Prostate gland (tissue), 2 donors: Measurements from ENCODE around the gene VPS13D. TPM values are rescaled to one million over a fixed set of nuclear protein-coding genes. Genes with fewer than 3 reads are reported as not detected.

ENCODE experiments used
- DNase-seq: peaks from one replicate; pipeline ENCODE4 v3.0.0-alpha.2; 2019; ENCODE audit warnings: low spot score
- H3K27ac ChIP-seq, 2 donors: fragments of 200-600 bp; sonication (generic); 2 replicates each; pipeline ENCODE4 v1.5.1; 2017 to 2019
- H3K27me3 ChIP-seq: fragments of 200-600 bp; sonication (generic); replicated peaks from 2 replicates; pipeline ENCODE4 v1.5.1; 2019; ENCODE audit not compliant: insufficient read depth
- H3K36me3 ChIP-seq, 2 donors: fragments of 200-600 bp; sonication (generic); 1 replicate in 1 of 2; 2 replicates in 1 of 2; pipeline versions ENCODE4 v1.5.1 to v1.8.1; 2017 to 2019
- H3K4me1 ChIP-seq: fragments of 200-600 bp; sonication (generic); replicated peaks from 2 replicates; pipeline ENCODE4 v1.5.1; 2019
- H3K4me3 ChIP-seq, 2 donors: fragments of 200-600 bp; sonication (generic); 2 replicates each; pipeline ENCODE4 v1.5.1; 2017 to 2019
- H3K9me3 ChIP-seq: fragments of 200-600 bp; sonication (generic); 2 replicates; pipeline ENCODE4 v1.5.1; 2017
- CTCF ChIP-seq, 4 experiments: fragments of 200-600 bp in 2 of 4; fragments of 450-650 bp in 2 of 4; sonication (generic) in 2 of 4; IDR thresholded peaks; 1 replicate in 3 of 4; 2 replicates in 1 of 4; pipeline ENCODE4 v1.5.1; 2016 to 2019; ENCODE audit warnings: antibody characterized with exemption in 4 of 4, mild to moderate bottlenecking in 2 of 4, moderate library complexity in 2 of 4
- POLR2A ChIP-seq: fragments of 450-650 bp; IDR thresholded peaks from one replicate; pipeline ENCODE4 v1.6.1; 2016; ENCODE audit warnings: antibody characterized with exemption, mild to moderate bottlenecking
- POLR2AphosphoS5 ChIP-seq: sonication (generic); formaldehyde crosslinking; IDR thresholded peaks from one replicate; pipeline ENCODE4 v1.6.1; 2017; ENCODE audit warnings: antibody characterized with exemption
- WGBS: methylation state at CpG from one replicate; pipeline ENCODE4 v1.1.5; 2018; 5-methylcytosine and 5-hydroxymethylcytosine counted together
- intact Hi-C: fragments of 100-400 bp; cut with DNase I; formaldehyde crosslinking; loops from one replicate; pipeline ENCODE4 v1.14.2; 2022
- total RNA-seq, 2 donors: library from RNA; depleted of rRNA; stranded (reverse); fragments of >200 nt; gene quantifications; one replicate each; pipeline ENCODE4 v1.1.0, GENCODE V29; 2016

The VPS13D gene
- total RNA-seq, 2 donors from 2014 or later = 60.7 to 80.8 TPM

GRCh38 chr1:12436817-12437599 is 207.2 kb downstream of the VPS13D start:
- H3K4me3 ChIP-seq = no peak overlapping the region
- no peak for TF ChIP-seq POLR2A
- no peak for TF ChIP-seq CTCF (IDR thresholded peaks at IDR 0.05)
- TF ChIP-seq POLR2AphosphoS5 = no peak
- H3K27me3 ChIP-seq = no peaks in the 10 kb centered on the region
- 82% methylated on average over 12 of the region's 12 CpGs for WGBS
- no peak for DNase-seq
- peak overlapping the region in 1 of 2 donors; percentile 33 for H3K27ac ChIP-seq
- intact Hi-C loops = no loop called here
- H3K9me3 ChIP-seq = no peaks in the 10 kb centered on the region
- H3K4me1 ChIP-seq = peaks cover 14% of the 10 kb centered on the region
- H3K36me3 ChIP-seq = no peaks in the 10 kb centered on the region

GRCh38 chr1:12437629-12438028 is 207.8 kb downstream of the VPS13D start:
- intact Hi-C loops = no loop called here
- H3K4me3 ChIP-seq = no peak overlapping the region
- H3K27me3 ChIP-seq = no peaks in the 10 kb centered on the region
- WGBS = 77% methylated on average over 2 of the region's 2 CpGs
- DNase-seq = no peak
- no peak for TF ChIP-seq POLR2A
- TF ChIP-seq POLR2AphosphoS5 = no peak
- no peak for TF ChIP-seq CTCF (IDR thresholded peaks at IDR 0.05)
- no peaks in the 10 kb centered on the region for H3K9me3 ChIP-seq
- H3K27ac ChIP-seq = peak overlapping the region in 1 of 2 donors; percentile 33
- peaks cover 14% of the 10 kb centered on the region for H3K4me1 ChIP-seq
- no peaks in the 10 kb centered on the region for H3K36me3 ChIP-seq

- intact Hi-C loops = no loop called here
Observed at GRCh38 chr1:12438349-12438924, 208.6 kb downstream of the VPS13D start.

GRCh38 chr1:12439073-12439472 is 209.2 kb downstream of the VPS13D start:
- Histone ChIP-seq H3K36me3 (no peaks in the 10 kb centered on the region), H3K4me3 (no peak overlapping the region), H3K27ac (peak overlapping the region; percentile 21 to 37), H3K9me3 (no peaks in the 10 kb centered on the region), H3K27me3 (no peaks in the 10 kb centered on the region), H3K4me1 (peaks cover 4% of the 10 kb centered on the region)
- WGBS = 54% methylated on average over 5 of the region's 5 CpGs
- no peak for DNase-seq
- intact Hi-C loops = no loop called here
- TF ChIP-seq POLR2A (no peak), POLR2AphosphoS5 (peak; percentile 30)

More at GRCh38 chr1:12438349-12438924, 208.6 kb downstream of the VPS13D start:
- Histone ChIP-seq H3K27me3 (no peaks in the 10 kb centered on the region), H3K36me3 (no peaks in the 10 kb centered on the region), H3K9me3 (no peaks in the 10 kb centered on the region), H3K4me1 (peaks cover 11% of the 10 kb centered on the region), H3K4me3 (no peak overlapping the region), H3K27ac (peak overlapping the region; percentile 21 to 37)
- TF ChIP-seq CTCF (IDR thresholded peaks at IDR 0.05) = no peak
- TF ChIP-seq POLR2A = no peak
- no peak for TF ChIP-seq POLR2AphosphoS5
- WGBS = 59% methylated on average over 7 of the region's 7 CpGs
- no peak for DNase-seq

GRCh38 chr1:12441414-12442105 is 211.7 kb downstream of the VPS13D start:
- TF ChIP-seq CTCF (IDR thresholded peaks at IDR 0.05) = no peak
- no peak for TF ChIP-seq POLR2AphosphoS5
- TF ChIP-seq POLR2A = no peak
- H3K27me3 ChIP-seq = no peaks in the 10 kb centered on the region
- DNase-seq = no peak
- H3K27ac ChIP-seq = no peak overlapping the region
- intact Hi-C loops = no loop called here
- no peaks in the 10 kb centered on the region for H3K36me3 ChIP-seq
- no peak overlapping the region for H3K4me3 ChIP-seq
- H3K9me3 ChIP-seq = no peaks in the 10 kb centered on the region
- WGBS = 72% methylated on average over 7 of the region's 7 CpGs
- no peaks in the 10 kb centered on the region for H3K4me1 ChIP-seq
